Trophoblast cell (in vitro differentiated cells and primary cell): Measurements from ENCODE around the gene KRT39. TPM values are rescaled to one million over a fixed set of nuclear protein-coding genes. Genes with fewer than 3 reads are reported as not detected.

Experiments
- DNase-seq, 2 donors: peaks; one replicate each; pipeline ENCODE4 v3.0.0-alpha.2; 2016
- H2AFZ ChIP-seq: 2 replicates; pipeline ENCODE4 v1.6.1; 2013; ENCODE audit warnings: low read length, moderate library complexity, mild to moderate bottlenecking; ENCODE audit not compliant: insufficient read depth, poor library complexity
- H2AK5ac ChIP-seq: 2 replicates; pipeline ENCODE4 v1.6.1; 2013; ENCODE audit warnings: mild to moderate bottlenecking, low read length
- H2BK120ac ChIP-seq: 2 replicates; pipeline ENCODE4 v1.6.1; 2013; ENCODE audit warnings: low read length, mild to moderate bottlenecking, moderate library complexity; ENCODE audit not compliant: insufficient read depth, poor library complexity
- H2BK12ac ChIP-seq: 2 replicates; pipeline ENCODE4 v1.6.1; 2013; ENCODE audit warnings: mild to moderate bottlenecking, low read length, moderate library complexity
- H2BK5ac ChIP-seq: 2 replicates; pipeline ENCODE4 v1.6.1; 2013; ENCODE audit warnings: low read length, low read depth, moderate library complexity, mild to moderate bottlenecking; ENCODE audit not compliant: poor library complexity
- H3K14ac ChIP-seq: 2 replicates; pipeline ENCODE4 v1.6.1; 2013; ENCODE audit warnings: mild to moderate bottlenecking, low read length
- H3K18ac ChIP-seq: 2 replicates; pipeline ENCODE4 v1.6.1; 2013; ENCODE audit warnings: mild to moderate bottlenecking, low read length
- H3K23ac ChIP-seq: 2 replicates; pipeline ENCODE4 v1.6.1; 2013; ENCODE audit warnings: low read length
- H3K27ac ChIP-seq: 2 replicates; pipeline ENCODE4 v1.5.1; 2013; ENCODE audit warnings: low read depth, mild to moderate bottlenecking, inconsistent platforms, low read length, moderate library complexity
- H3K27me3 ChIP-seq: 2 replicates; pipeline ENCODE4 v1.6.1; 2013; ENCODE audit warnings: inconsistent platforms, mild to moderate bottlenecking, low read length, moderate library complexity; ENCODE audit not compliant: insufficient read depth
- H3K36me3 ChIP-seq, 2 experiments: 1 replicate in 1 of 2; 2 replicates in 1 of 2; pipeline ENCODE4 v1.6.1; 2013; ENCODE audit warnings: low read length in 2 of 2, mild to moderate bottlenecking in 2 of 2, moderate library complexity in 1 of 2; ENCODE audit not compliant: insufficient read depth in 2 of 2, control insufficient read depth in 1 of 2
- H3K4ac ChIP-seq: 2 replicates; pipeline ENCODE4 v1.6.1; 2013; ENCODE audit warnings: low read depth, mild to moderate bottlenecking, low read length, moderate library complexity
- H3K4me1 ChIP-seq, 2 experiments: 1 replicate in 1 of 2; 2 replicates in 1 of 2; pipeline ENCODE4 v1.6.1; 2013; ENCODE audit warnings: low read length in 2 of 2, mild to moderate bottlenecking in 2 of 2, moderate library complexity in 1 of 2; ENCODE audit not compliant: insufficient read depth in 2 of 2, control insufficient read depth in 1 of 2
- H3K4me2 ChIP-seq: 2 replicates; pipeline ENCODE4 v1.6.1; 2013; ENCODE audit warnings: inconsistent platforms, mild to moderate bottlenecking, low read length, moderate library complexity
- H3K4me3 ChIP-seq: 2 replicates; pipeline ENCODE4 v1.5.1; 2013; ENCODE audit warnings: mild to moderate bottlenecking, low read depth, low read length, inconsistent platforms
- H3K79me1 ChIP-seq: one replicate; pipeline ENCODE4 v1.6.1; 2013; ENCODE audit warnings: low read length
- H3K79me2 ChIP-seq: 2 replicates; pipeline ENCODE4 v1.6.1; 2013; ENCODE audit warnings: low read length, mild to moderate bottlenecking; ENCODE audit not compliant: control insufficient read depth, insufficient read depth, poor library complexity
- H3K9ac ChIP-seq: 2 replicates; pipeline ENCODE4 v1.6.1; 2013; ENCODE audit warnings: mild to moderate bottlenecking, low read length
- H3K9me3 ChIP-seq: 2 replicates; pipeline ENCODE4 v1.6.1; 2013; ENCODE audit warnings: low read depth, mild to moderate bottlenecking, control low read depth, inconsistent platforms, low read length; ENCODE audit not compliant: insufficient read depth
- H4K12ac ChIP-seq: 2 replicates; pipeline ENCODE4 v1.6.1; 2013; ENCODE audit warnings: low read depth, mild to moderate bottlenecking, low read length, moderate library complexity
- H4K8ac ChIP-seq: 2 replicates; pipeline ENCODE4 v1.6.1; 2013; ENCODE audit warnings: low read depth, mild to moderate bottlenecking, low read length, moderate library complexity
- H4K91ac ChIP-seq: one replicate; pipeline ENCODE4 v1.6.1; 2013; ENCODE audit warnings: low read depth, mild to moderate bottlenecking, low read length, moderate library complexity
- WGBS: extraction: QIAGEN DNeasy Blood & Tissue Kit; methylation state at CpG from one replicate; pipeline ENCODE4 v1.1.7; 2013; ENCODE audit warnings: missing lambda C conversion rate; ENCODE audit not compliant: insufficient read length, insufficient coverage; ENCODE audit errors: extremely low coverage; 5-methylcytosine and 5-hydroxymethylcytosine counted together
- polyA plus RNA-seq: library from polyadenylated mRNA; stranded (reverse); fragments of 200-250 nt; gene quantifications from 2 replicates; pipeline ENCODE4 v1.2.3, GENCODE V29; 2013

KRT39 gene
- polyA plus RNA-seq: not detected in 2 replicates

GRCh38 chr17:40966848-40967247 is at the start of gene KRT39:
KRT39 (minus strand) TSS chr17:40966948; CDS start chr17:40966856, 92 bp downstream.
- H2AFZ ChIP-seq: no peak within 1 kb of the TSS
- H3K79me1 ChIP-seq: no peaks in the 10 kb centered on the region
- H2BK5ac ChIP-seq: no peak within 1 kb of the TSS
- no peaks in the 10 kb centered on the region for H3K27me3 ChIP-seq
- H4K91ac ChIP-seq: no peak within 1 kb of the TSS
- H2BK12ac ChIP-seq: no peak within 1 kb of the TSS
- H2BK120ac ChIP-seq: no peak within 1 kb of the TSS
- no peak within 1 kb of the TSS for H2AK5ac ChIP-seq
- no peaks in the 10 kb centered on the region for H3K9me3 ChIP-seq
- H3K23ac ChIP-seq: no peak within 1 kb of the TSS
- no peak within 1 kb of the TSS for H3K14ac ChIP-seq
- no peak within 1 kb of the TSS for H3K9ac ChIP-seq
- H3K4me1 ChIP-seq: no peaks in the 10 kb centered on the region
- no peaks in the 10 kb centered on the region for H3K36me3 ChIP-seq
- no peak within 1 kb of the TSS for H3K4ac ChIP-seq
- no peak for DNase-seq
- H3K27ac ChIP-seq: no peak within 1 kb of the TSS
- H3K4me2 ChIP-seq: no peak within 1 kb of the TSS
- H4K12ac ChIP-seq: no peak within 1 kb of the TSS
- no peaks in the 10 kb centered on the region for H3K79me2 ChIP-seq
- H3K4me3 ChIP-seq: no peak within 1 kb of the TSS
- WGBS: no CpG with 5 or more reads among the region's 1 CpG
- H3K18ac ChIP-seq: no peak within 1 kb of the TSS
- H4K8ac ChIP-seq: no peak within 1 kb of the TSS

- Histone ChIP-seq H3K9ac (no peak overlapping the region), H3K14ac (no peak overlapping the region), H3K23ac (no peak overlapping the region), H3K4me3 (no peak overlapping the region), H2AFZ (no peak overlapping the region), H3K79me2 (no peaks in the 10 kb centered on the region), H3K4ac (no peak overlapping the region), H3K18ac (no peak overlapping the region), H4K8ac (no peak overlapping the region), H3K4me2 (no peak overlapping the region), H2AK5ac (no peak overlapping the region), H2BK12ac (no peak overlapping the region), H3K27me3 (no peaks in the 10 kb centered on the region), H3K79me1 (no peaks in the 10 kb centered on the region), H3K4me1 (no peaks in the 10 kb centered on the region), H3K9me3 (no peaks in the 10 kb centered on the region), H2BK120ac (no peak overlapping the region), H4K91ac (no peak overlapping the region), H3K27ac (no peak overlapping the region), H4K12ac (no peak overlapping the region), H2BK5ac (no peak overlapping the region), H3K36me3 (no peaks in the 10 kb centered on the region)
- no CpG with 5 or more reads among the region's 7 CpGs for WGBS
- no peak for DNase-seq
Measured at GRCh38 chr17:41015454-41015853, 48.7 kb upstream of the KRT39 start.

GRCh38 chr17:41013606-41014005 is 46.9 kb upstream of the KRT39 start:
- Histone ChIP-seq H3K4me3 (no peak overlapping the region), H3K27ac (no peak overlapping the region), H3K4ac (no peak overlapping the region), H4K8ac (no peak overlapping the region), H2AK5ac (no peak overlapping the region), H4K12ac (no peak overlapping the region), H3K79me1 (peaks cover 2% of the 10 kb centered on the region), H2BK120ac (no peak overlapping the region), H3K18ac (no peak overlapping the region), H2BK5ac (no peak overlapping the region), H3K9me3 (no peaks in the 10 kb centered on the region), H3K23ac (no peak overlapping the region), H4K91ac (no peak overlapping the region), H2BK12ac (no peak overlapping the region), H3K9ac (no peak overlapping the region), H3K4me1 (peaks cover 4% of the 10 kb centered on the region in 2 experiments), H3K79me2 (no peaks in the 10 kb centered on the region), H3K36me3 (no peaks in the 10 kb centered on the region), H3K14ac (no peak overlapping the region), H3K27me3 (no peaks in the 10 kb centered on the region), H3K4me2 (no peak overlapping the region), H2AFZ (no peak overlapping the region)
- whole genome bisulfite sequencing: no CpG with 5 or more reads among the region's 1 CpG
- no peak for DNase-seq

GRCh38 chr17:41013181-41013580 is 46.4 kb upstream of the KRT39 start:
- Histone ChIP-seq H3K14ac (no peak overlapping the region), H3K79me1 (peaks cover 2% of the 10 kb centered on the region), H2BK12ac (no peak overlapping the region), H4K91ac (no peak overlapping the region), H4K8ac (no peak overlapping the region), H2BK120ac (no peak overlapping the region), H3K9ac (no peak overlapping the region), H3K79me2 (no peaks in the 10 kb centered on the region), H3K4me2 (no peak overlapping the region), H3K4ac (no peak overlapping the region), H3K27me3 (no peaks in the 10 kb centered on the region), H3K9me3 (no peaks in the 10 kb centered on the region), H3K23ac (no peak overlapping the region), H4K12ac (no peak overlapping the region), H3K18ac (no peak overlapping the region), H3K36me3 (no peaks in the 10 kb centered on the region), H3K27ac (no peak overlapping the region), H2AFZ (no peak overlapping the region), H2AK5ac (no peak overlapping the region), H3K4me3 (no peak overlapping the region), H3K4me1 (peaks cover 4% of the 10 kb centered on the region in 2 experiments), H2BK5ac (no peak overlapping the region)
- no peak for DNase-seq
- WGBS: no CpG with 5 or more reads among the region's 3 CpGs
